ENCODE data around the gene SCFD2. TPM values are rescaled to one million over a fixed set of nuclear protein-coding genes. Genes with fewer than 3 reads are reported as not detected.
A peak's percentile ranks its signal among the peaks of the same experiment; 100 is the strongest.

The SCFD2 gene
- total RNA-seq, 1 donor from 2014 or later, result 16.2 TPM

- no peak overlapping the region for H3K9ac ChIP-seq (ENCODE audit: low read depth in 1 of 3, low read length in 3 of 3)
- no peak overlapping the region for H3K4me3 ChIP-seq (ENCODE audit: low read length in 3 of 3)
- H3K27me3 ChIP-seq (ENCODE audit: control insufficient read depth in 3 of 3, insufficient read depth in 3 of 3, low read length in 3 of 3), result no peaks in the 10 kb centered on the region
- no peaks in the 10 kb centered on the region for H3K36me3 ChIP-seq (ENCODE audit: control insufficient read depth in 3 of 3, insufficient read depth in 3 of 3, low read length in 3 of 3)
- H3K9me3 ChIP-seq (ENCODE audit: control insufficient read depth in 3 of 3, low read length in 3 of 3), result no peaks in the 10 kb centered on the region
- H3K27ac ChIP-seq (ENCODE audit: low read depth, low read length), result peak overlapping the region; percentile 68
- H3K4me1 ChIP-seq (ENCODE audit: control insufficient read depth in 3 of 3, insufficient read depth in 3 of 3, low read length in 3 of 3), result peaks cover 4 to 11% (median 4%) of the 10 kb centered on the region in 3 donors
Measured at GRCh38 chr4:52947401-52948056, 418.3 kb downstream of the SCFD2 start.

- peak overlapping the region; percentile 68 for H3K27ac ChIP-seq (ENCODE audit: low read depth, low read length)
Measured at GRCh38 chr4:52946855-52947254, 419.0 kb downstream of the SCFD2 start.

GRCh38 chr4:52945982-52946381 lies 419.9 kb downstream of the SCFD2 start:
- H3K9ac ChIP-seq (ENCODE audit: low read depth in 1 of 3, low read length in 3 of 3), result no peak overlapping the region
- no peaks in the 10 kb centered on the region for H3K9me3 ChIP-seq (ENCODE audit: control insufficient read depth in 3 of 3, low read length in 3 of 3)
- no peak overlapping the region for H3K4me3 ChIP-seq (ENCODE audit: low read length in 3 of 3)
- no peaks in the 10 kb centered on the region for H3K27me3 ChIP-seq (ENCODE audit: control insufficient read depth in 3 of 3, insufficient read depth in 3 of 3, low read length in 3 of 3)
- no peaks in the 10 kb centered on the region for H3K36me3 ChIP-seq (ENCODE audit: control insufficient read depth in 3 of 3, insufficient read depth in 3 of 3, low read length in 3 of 3)
- H3K4me1 ChIP-seq (ENCODE audit: control insufficient read depth in 3 of 3, insufficient read depth in 3 of 3, low read length in 3 of 3), result peaks cover 4 to 11% (median 4%) of the 10 kb centered on the region in 3 donors
- H3K27ac ChIP-seq (ENCODE audit: low read depth, low read length), result no peak overlapping the region

More at GRCh38 chr4:52946855-52947254, 419.0 kb downstream of the SCFD2 start:
- Histone ChIP-seq H3K4me1 (ENCODE audit: control insufficient read depth in 3 of 3, insufficient read depth in 3 of 3, low read length in 3 of 3) (peaks cover 4 to 11% (median 4%) of the 10 kb centered on the region in 3 donors), H3K36me3 (ENCODE audit: control insufficient read depth in 3 of 3, insufficient read depth in 3 of 3, low read length in 3 of 3) (no peaks in the 10 kb centered on the region), H3K9ac (ENCODE audit: low read depth in 1 of 3, low read length in 3 of 3) (peak overlapping the region in 1 of 3 donors; percentile 8), H3K9me3 (ENCODE audit: control insufficient read depth in 3 of 3, low read length in 3 of 3) (no peaks in the 10 kb centered on the region), H3K27me3 (ENCODE audit: control insufficient read depth in 3 of 3, insufficient read depth in 3 of 3, low read length in 3 of 3) (no peaks in the 10 kb centered on the region), H3K4me3 (ENCODE audit: low read length in 3 of 3) (no peak overlapping the region)

- H3K36me3 ChIP-seq (ENCODE audit: control insufficient read depth in 3 of 3, insufficient read depth in 3 of 3, low read length in 3 of 3), result no peaks in the 10 kb centered on the region
- H3K9me3 ChIP-seq (ENCODE audit: control insufficient read depth in 3 of 3, low read length in 3 of 3), result no peaks in the 10 kb centered on the region
- no peak overlapping the region for H3K4me3 ChIP-seq (ENCODE audit: low read length in 3 of 3)
- peaks cover 4 to 11% (median 5%) of the 10 kb centered on the region in 3 donors for H3K4me1 ChIP-seq (ENCODE audit: control insufficient read depth in 3 of 3, insufficient read depth in 3 of 3, low read length in 3 of 3)
- H3K27ac ChIP-seq (ENCODE audit: low read depth, low read length), result no peak overlapping the region
- no peak overlapping the region for H3K9ac ChIP-seq (ENCODE audit: low read depth in 1 of 3, low read length in 3 of 3)
- H3K27me3 ChIP-seq (ENCODE audit: control insufficient read depth in 3 of 3, insufficient read depth in 3 of 3, low read length in 3 of 3), result no peaks in the 10 kb centered on the region
Measured at GRCh38 chr4:52945326-52945898, 420.4 kb downstream of the SCFD2 start.

- no peaks in the 10 kb centered on the region for H3K27me3 ChIP-seq (ENCODE audit: control insufficient read depth in 3 of 3, insufficient read depth in 3 of 3, low read length in 3 of 3)
- H3K27ac ChIP-seq (ENCODE audit: low read depth, low read length), result no peak overlapping the region
- no peaks in the 10 kb centered on the region for H3K36me3 ChIP-seq (ENCODE audit: control insufficient read depth in 3 of 3, insufficient read depth in 3 of 3, low read length in 3 of 3)
- H3K4me3 ChIP-seq (ENCODE audit: low read length in 3 of 3), result no peak overlapping the region
- peaks cover 8 to 20% (median 14%) of the 10 kb centered on the region in 3 donors for H3K4me1 ChIP-seq (ENCODE audit: control insufficient read depth in 3 of 3, insufficient read depth in 3 of 3, low read length in 3 of 3)
- H3K9me3 ChIP-seq (ENCODE audit: control insufficient read depth in 3 of 3, low read length in 3 of 3), result no peaks in the 10 kb centered on the region
- H3K9ac ChIP-seq (ENCODE audit: low read depth in 1 of 3, low read length in 3 of 3), result no peak overlapping the region
Measured at GRCh38 chr4:52943677-52944076, 422.2 kb downstream of the SCFD2 start.

- Histone ChIP-seq H3K4me3 (ENCODE audit: low read length in 3 of 3) (no peak overlapping the region), H3K9ac (ENCODE audit: low read depth in 1 of 3, low read length in 3 of 3) (no peak overlapping the region), H3K36me3 (ENCODE audit: control insufficient read depth in 3 of 3, insufficient read depth in 3 of 3, low read length in 3 of 3) (no peaks in the 10 kb centered on the region), H3K4me1 (ENCODE audit: control insufficient read depth in 3 of 3, insufficient read depth in 3 of 3, low read length in 3 of 3) (peaks cover 8 to 20% (median 14%) of the 10 kb centered on the region in 3 donors), H3K27me3 (ENCODE audit: control insufficient read depth in 3 of 3, insufficient read depth in 3 of 3, low read length in 3 of 3) (no peaks in the 10 kb centered on the region), H3K9me3 (ENCODE audit: control insufficient read depth in 3 of 3, low read length in 3 of 3) (no peaks in the 10 kb centered on the region), H3K27ac (ENCODE audit: low read depth, low read length) (no peak overlapping the region)
Measured at GRCh38 chr4:52942936-52943335, 422.9 kb downstream of the SCFD2 start.

GRCh38 chr4:52941450-52941849 lies 424.4 kb downstream of the SCFD2 start:
- Histone ChIP-seq H3K9me3 (ENCODE audit: control insufficient read depth in 3 of 3, low read length in 3 of 3) (no peaks in the 10 kb centered on the region), H3K4me3 (ENCODE audit: low read length in 3 of 3) (no peak overlapping the region), H3K27me3 (ENCODE audit: control insufficient read depth in 3 of 3, insufficient read depth in 3 of 3, low read length in 3 of 3) (no peaks in the 10 kb centered on the region), H3K4me1 (ENCODE audit: control insufficient read depth in 3 of 3, insufficient read depth in 3 of 3, low read length in 3 of 3) (peaks cover 8 to 15% (median 14%) of the 10 kb centered on the region in 3 donors), H3K9ac (ENCODE audit: low read depth in 1 of 3, low read length in 3 of 3) (no peak overlapping the region), H3K36me3 (ENCODE audit: control insufficient read depth in 3 of 3, insufficient read depth in 3 of 3, low read length in 3 of 3) (no peaks in the 10 kb centered on the region), H3K27ac (ENCODE audit: low read depth, low read length) (no peak overlapping the region)

- Histone ChIP-seq H3K4me1 (ENCODE audit: control insufficient read depth in 3 of 3, insufficient read depth in 3 of 3, low read length in 3 of 3) (peaks cover 11 to 15% (median 14%) of the 10 kb centered on the region in 3 donors), H3K9ac (ENCODE audit: low read depth in 1 of 3, low read length in 3 of 3) (no peak overlapping the region), H3K27me3 (ENCODE audit: control insufficient read depth in 3 of 3, insufficient read depth in 3 of 3, low read length in 3 of 3) (no peaks in the 10 kb centered on the region), H3K36me3 (ENCODE audit: control insufficient read depth in 3 of 3, insufficient read depth in 3 of 3, low read length in 3 of 3) (no peaks in the 10 kb centered on the region), H3K4me3 (ENCODE audit: low read length in 3 of 3) (no peak overlapping the region), H3K27ac (ENCODE audit: low read depth, low read length) (peak overlapping the region; percentile 37), H3K9me3 (ENCODE audit: control insufficient read depth in 3 of 3, low read length in 3 of 3) (no peaks in the 10 kb centered on the region)
Measured at GRCh38 chr4:52939739-52940138, 426.1 kb downstream of the SCFD2 start.

GRCh38 chr4:52939325-52939724 lies 426.5 kb downstream of the SCFD2 start:
- H3K9ac ChIP-seq (ENCODE audit: low read depth in 1 of 3, low read length in 3 of 3), result no peak overlapping the region
- peaks cover 11 to 15% (median 14%) of the 10 kb centered on the region in 3 donors for H3K4me1 ChIP-seq (ENCODE audit: control insufficient read depth in 3 of 3, insufficient read depth in 3 of 3, low read length in 3 of 3)
- H3K27me3 ChIP-seq (ENCODE audit: control insufficient read depth in 3 of 3, insufficient read depth in 3 of 3, low read length in 3 of 3), result no peaks in the 10 kb centered on the region
- H3K27ac ChIP-seq (ENCODE audit: low read depth, low read length), result peak overlapping the region; percentile 37
- H3K36me3 ChIP-seq (ENCODE audit: control insufficient read depth in 3 of 3, insufficient read depth in 3 of 3, low read length in 3 of 3), result no peaks in the 10 kb centered on the region
- H3K4me3 ChIP-seq (ENCODE audit: low read length in 3 of 3), result no peak overlapping the region
- H3K9me3 ChIP-seq (ENCODE audit: control insufficient read depth in 3 of 3, low read length in 3 of 3), result no peaks in the 10 kb centered on the region

- H3K9ac ChIP-seq (ENCODE audit: low read depth in 1 of 3, low read length in 3 of 3), result no peak overlapping the region
- H3K36me3 ChIP-seq (ENCODE audit: control insufficient read depth in 3 of 3, insufficient read depth in 3 of 3, low read length in 3 of 3), result no peaks in the 10 kb centered on the region
- no peak overlapping the region for H3K4me3 ChIP-seq (ENCODE audit: low read length in 3 of 3)
- no peaks in the 10 kb centered on the region for H3K27me3 ChIP-seq (ENCODE audit: control insufficient read depth in 3 of 3, insufficient read depth in 3 of 3, low read length in 3 of 3)
- no peaks in the 10 kb centered on the region for H3K9me3 ChIP-seq (ENCODE audit: control insufficient read depth in 3 of 3, low read length in 3 of 3)
- H3K27ac ChIP-seq (ENCODE audit: low read depth, low read length), result no peak overlapping the region
- peaks cover 9 to 17% (median 13%) of the 10 kb centered on the region in 3 donors for H3K4me1 ChIP-seq (ENCODE audit: control insufficient read depth in 3 of 3, insufficient read depth in 3 of 3, low read length in 3 of 3)
Measured at GRCh38 chr4:52937829-52938228, 428.0 kb downstream of the SCFD2 start.
